ENCODE measurements around the gene SPOUT1.
"Not testable (repeated sequence)": the region's sequence is repeated elsewhere in the genome, so short reads cannot be mapped to it uniquely, and the experiment has no call there.

The SPOUT1 gene

GRCh38 chr9:128809831-128810230, 19.8 kb downstream of the SPOUT1 start:
- DNase-seq (ENCODE audit: low spot score), result no peak

DNA sequence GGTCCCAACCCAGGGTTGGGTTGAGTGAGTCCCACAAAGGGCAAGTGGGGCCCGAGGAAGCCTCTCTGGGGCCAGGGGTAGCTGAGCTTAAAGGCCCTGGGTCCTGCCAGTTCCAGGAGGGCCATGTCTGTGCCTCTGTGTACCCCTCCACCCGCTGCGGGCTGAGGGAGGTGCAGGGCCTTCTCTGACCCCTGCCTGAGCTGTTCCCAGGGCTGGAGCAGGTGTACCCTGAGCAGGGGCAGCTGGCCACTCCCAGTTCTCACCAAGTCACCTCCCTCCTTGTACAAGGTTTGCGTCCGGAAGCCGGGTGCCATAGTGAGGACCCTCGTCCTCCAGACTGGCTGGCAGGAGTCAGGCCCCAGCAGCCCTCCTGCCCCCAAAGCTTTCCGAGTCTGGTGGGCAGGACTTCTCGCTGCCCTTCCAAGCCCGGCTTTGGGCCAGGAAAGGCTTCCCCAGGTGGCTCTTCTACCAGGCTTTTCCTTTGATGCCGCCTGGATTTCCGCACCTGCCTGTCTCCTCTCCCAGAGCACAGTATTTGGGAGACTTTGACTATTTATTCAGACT, 20.5 kb downstream of the SPOUT1 start:
- no peak for DNase-seq (ENCODE audit: low spot score)

- no peak for DNase-seq (ENCODE audit: low spot score)
Measured at GRCh38 chr9:128808543-128808942, 21.1 kb downstream of the SPOUT1 start.

- no peak for DNase-seq (ENCODE audit: low spot score)
Measured at GRCh38 chr9:128807827-128808226, 21.8 kb downstream of the SPOUT1 start.

DNA sequence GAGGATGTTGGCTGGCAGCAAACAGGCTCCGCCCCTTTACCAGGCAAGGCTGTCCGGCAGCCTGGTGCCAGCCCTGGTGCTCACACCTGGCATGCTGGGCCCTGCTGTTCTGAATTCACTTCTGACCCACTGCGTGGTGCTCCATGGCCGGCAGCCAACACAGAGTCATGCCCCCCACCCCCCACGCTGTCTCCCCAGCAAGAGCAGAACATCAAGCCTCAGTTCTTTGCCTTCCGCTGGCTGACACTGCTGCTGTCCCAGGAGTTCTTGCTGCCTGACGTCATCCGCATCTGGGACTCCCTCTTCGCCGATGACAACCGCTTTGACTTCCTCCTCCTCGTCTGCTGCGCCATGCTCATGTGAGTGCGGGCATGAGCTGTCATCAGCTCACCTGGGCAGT, 23.9 kb downstream of the SPOUT1 start:
- no peak for DNase-seq (ENCODE audit: low spot score)

- no peak for DNase-seq (ENCODE audit: low spot score)
Measured at GRCh38 chr9:128802482-128802881, 27.1 kb downstream of the SPOUT1 start.

DNA sequence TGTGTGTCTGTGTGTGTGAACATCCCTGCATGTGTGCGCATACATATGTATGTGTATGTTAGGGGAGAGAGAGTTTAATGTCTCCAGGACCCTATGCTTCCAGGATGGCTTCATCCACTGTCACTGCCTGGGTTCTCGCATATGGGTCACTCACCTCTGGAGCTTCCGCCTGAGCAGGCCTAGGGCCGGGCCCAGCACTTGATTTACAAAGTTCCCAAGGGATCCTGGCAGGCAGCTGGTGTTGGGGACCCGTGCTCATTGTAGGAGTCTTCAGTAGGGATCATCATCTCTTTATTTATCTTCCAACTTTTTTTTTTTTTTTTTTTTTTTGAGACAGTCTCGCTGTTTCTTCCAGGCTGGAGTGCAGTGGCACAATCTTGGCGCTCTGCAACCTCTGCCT, 29.5 kb downstream of the SPOUT1 start:
- DNase-seq (ENCODE audit: low spot score), result no peak

- DNase-seq (ENCODE audit: low spot score), result no peak
Measured at GRCh38 chr9:128798896-128799295, 30.7 kb downstream of the SPOUT1 start.

- DNase-seq (ENCODE audit: low spot score), result not testable (repeated sequence)
Measured at GRCh38 chr9:128794961-128795360, 34.6 kb downstream of the SPOUT1 start.

DNA sequence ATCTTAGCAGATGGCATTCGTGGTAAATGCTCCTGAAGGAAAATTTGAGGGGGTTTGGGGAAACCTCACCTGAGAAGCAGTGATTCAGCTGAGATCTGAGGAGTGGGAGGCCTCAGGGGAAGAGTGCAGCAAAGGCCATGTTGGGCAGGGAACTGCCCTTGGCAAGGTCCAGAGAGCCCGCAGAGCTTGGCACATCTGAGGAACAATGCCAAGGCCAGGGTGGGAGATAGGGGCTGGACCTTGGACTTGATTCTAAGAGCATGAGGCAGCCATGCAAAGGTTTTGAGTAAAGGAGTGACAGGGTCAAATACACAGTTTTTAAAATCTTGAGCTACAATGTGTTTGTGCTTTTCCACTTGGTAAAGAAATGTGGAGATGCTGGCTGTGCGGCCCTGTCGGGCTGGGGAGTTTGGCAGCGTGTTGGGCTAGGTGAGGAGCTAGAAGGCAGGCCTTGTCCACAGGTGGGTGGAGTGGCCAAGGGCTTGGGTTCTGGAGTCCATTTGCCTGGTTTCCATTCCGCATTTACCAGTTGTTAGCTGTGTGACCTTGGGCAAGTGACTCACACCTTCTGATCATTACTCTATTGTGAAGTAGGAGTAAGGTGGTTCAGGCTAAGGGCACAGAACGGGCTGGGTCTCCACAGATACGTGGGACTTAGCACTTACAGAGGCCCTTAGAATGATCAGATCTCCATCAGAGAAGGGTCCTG, 36.5 kb downstream of the SPOUT1 start:
- DNase-seq (ENCODE audit: low spot score), result no peak

- no peak for DNase-seq (ENCODE audit: low spot score)
Measured at GRCh38 chr9:128792134-128792533, 37.5 kb downstream of the SPOUT1 start.

GRCh38 chr9:128790536-128790935, 39.1 kb downstream of the SPOUT1 start:
- no peak for DNase-seq (ENCODE audit: low spot score)

DNA sequence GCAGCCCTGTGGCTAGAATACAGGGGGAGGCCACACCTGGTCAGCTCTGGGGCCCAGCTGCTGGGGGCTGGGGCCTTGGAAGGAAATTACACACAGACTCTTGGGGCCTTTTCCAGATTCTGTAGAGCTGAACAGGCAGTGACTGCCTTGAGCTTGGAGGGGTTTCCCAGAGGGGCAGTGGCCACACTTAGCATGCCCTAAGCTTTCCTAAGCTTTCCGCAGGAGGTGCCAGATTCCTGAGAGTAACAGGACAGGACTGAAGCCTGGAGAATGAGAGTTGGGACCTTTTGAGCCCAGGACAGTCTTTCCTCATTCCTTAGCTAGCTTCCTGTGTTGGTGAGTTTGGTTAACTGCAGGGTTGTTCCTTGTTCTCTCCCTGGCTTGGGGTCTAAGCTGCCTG, 41.1 kb downstream of the SPOUT1 start:
- no peak for DNase-seq (ENCODE audit: low spot score)

- no peak for DNase-seq (ENCODE audit: low spot score)
Measured at GRCh38 chr9:128787659-128788058, 41.9 kb downstream of the SPOUT1 start.

- peak; percentile 95 for DNase-seq (ENCODE audit: low spot score)
Measured at GRCh38 chr9:128786681-128787601, 42.7 kb downstream of the SPOUT1 start, which contains the start of gene TBC1D13. Gene TBC1D13 (plus strand): TSS chr9:128787253. CDS start chr9:128787354, 101 bp downstream.

DNA sequence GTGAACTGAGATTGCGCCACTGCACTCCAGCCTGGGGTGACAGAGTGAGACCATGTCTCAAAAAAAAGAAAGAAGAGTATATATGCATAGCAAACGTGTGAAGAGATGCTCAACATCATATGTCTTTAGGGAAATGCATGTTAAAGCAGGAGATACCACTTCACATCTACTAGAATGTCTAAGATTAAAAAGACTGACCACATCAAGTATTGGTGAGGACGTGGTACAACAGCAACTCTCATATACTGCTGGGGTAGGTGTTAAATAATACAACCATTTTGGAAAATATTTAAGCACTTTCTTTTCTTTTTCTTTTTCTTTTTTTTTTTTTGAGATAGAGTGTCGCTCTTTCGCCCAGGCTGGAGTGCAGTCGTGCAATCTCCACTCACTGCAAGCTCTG, 44.2 kb downstream of the SPOUT1 start:
- DNase-seq (ENCODE audit: low spot score), result no peak

GRCh38 chr9:128782669-128783068, 46.9 kb downstream of the SPOUT1 start:
- DNase-seq (ENCODE audit: low spot score), result no peak

DNA sequence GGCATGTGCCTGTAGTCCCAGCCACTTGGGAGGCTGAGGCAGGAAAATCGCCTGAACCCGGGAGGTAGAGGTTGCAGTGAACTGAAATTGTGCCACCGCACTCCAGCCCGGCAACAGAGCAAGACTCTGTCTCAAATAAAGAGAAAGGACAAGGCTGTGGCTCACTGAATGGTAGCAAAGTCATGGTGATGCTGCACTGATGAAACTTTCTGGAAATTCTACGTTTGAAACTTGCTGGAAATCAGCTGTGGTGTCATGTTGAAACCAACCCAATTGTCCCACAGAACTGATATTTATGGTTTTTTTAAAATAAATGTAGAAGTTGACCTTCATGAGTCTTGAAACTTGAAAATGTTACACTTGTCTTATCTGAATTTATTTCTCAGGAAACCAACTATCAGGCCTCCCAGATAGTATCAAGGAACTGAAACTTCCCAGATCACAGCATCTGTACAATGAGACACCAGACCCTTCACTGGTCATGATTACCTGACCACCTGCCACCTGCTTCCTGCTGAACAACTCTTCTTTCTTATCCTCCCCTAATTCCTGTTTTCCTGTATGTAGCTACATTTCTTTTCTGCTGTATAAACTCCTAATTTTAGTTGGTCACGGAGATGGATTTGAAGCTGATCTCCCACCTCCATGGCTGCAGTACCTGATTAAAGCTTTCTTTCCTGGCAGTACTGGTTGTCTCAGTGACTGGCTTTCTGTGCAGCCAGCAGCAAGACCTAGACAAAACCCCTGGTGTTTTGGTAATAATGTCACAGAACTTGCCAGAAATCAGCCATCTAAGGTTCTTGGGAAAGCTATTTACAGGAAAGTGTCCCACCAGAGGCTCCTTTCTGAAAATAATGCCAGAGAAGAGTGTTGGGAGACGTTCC, 48.2 kb downstream of the SPOUT1 start:
- DNase-seq (ENCODE audit: low spot score), result no peak

GRCh38 chr9:128780093-128780492, 49.5 kb downstream of the SPOUT1 start:
- not testable (repeated sequence) for DNase-seq (ENCODE audit: low spot score)

DNA sequence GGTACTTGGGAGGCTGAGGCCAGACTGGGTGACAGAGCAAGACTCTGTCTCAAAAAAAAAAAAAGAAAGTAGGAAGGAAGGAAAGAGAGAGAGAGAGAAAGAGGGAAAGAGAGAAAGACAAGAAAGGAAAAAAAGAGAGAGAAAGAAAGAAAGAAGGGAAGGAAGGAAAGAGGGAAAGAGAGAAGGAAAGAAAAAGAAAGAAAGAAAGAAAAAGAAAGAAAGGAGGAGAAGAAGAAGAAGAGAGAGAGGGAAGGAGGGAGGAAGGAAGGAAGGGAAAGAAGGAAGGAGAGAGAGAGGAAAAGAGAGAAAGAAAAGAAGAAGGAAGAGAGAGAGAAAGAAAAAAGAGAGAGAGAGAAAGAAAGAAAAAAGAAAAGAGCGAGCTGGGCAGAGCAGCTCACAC, 54.8 kb downstream of the SPOUT1 start:
- DNase-seq (ENCODE audit: low spot score), result no peak

- DNase-seq (ENCODE audit: low spot score), result no peak
Measured at GRCh38 chr9:128773049-128773448, 56.5 kb downstream of the SPOUT1 start.

All from germinal center (tissue), 1 donor.